GM19463 (cell line): ENCODE results near the gene SSX4B.
"Not testable (repeated sequence)": the region's sequence is repeated elsewhere in the genome, so short reads cannot be mapped to it uniquely, and the experiment has no call there.

Source experiments
- ATAC-seq: cut with Tn5 transposase; IDR thresholded peaks from one replicate; pipeline ENCODE4 v1.9.1; 2021; ENCODE audit warnings: mild to moderate bottlenecking, moderate library complexity; ENCODE audit not compliant: unreplicated experiment

Gene SSX4B, protein sequence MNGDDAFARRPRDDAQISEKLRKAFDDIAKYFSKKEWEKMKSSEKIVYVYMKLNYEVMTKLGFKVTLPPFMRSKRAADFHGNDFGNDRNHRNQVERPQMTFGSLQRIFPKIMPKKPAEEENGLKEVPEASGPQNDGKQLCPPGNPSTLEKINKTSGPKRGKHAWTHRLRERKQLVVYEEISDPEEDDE

GRCh38 chrX:48411860-48412259 lies at the start of gene SSX4B:
TSS of gene SSX4B (minus strand) at chrX:48411960. CDS start at chrX:48411372, 588 bp downstream.
- ATAC-seq = not testable (repeated sequence)

DNA sequence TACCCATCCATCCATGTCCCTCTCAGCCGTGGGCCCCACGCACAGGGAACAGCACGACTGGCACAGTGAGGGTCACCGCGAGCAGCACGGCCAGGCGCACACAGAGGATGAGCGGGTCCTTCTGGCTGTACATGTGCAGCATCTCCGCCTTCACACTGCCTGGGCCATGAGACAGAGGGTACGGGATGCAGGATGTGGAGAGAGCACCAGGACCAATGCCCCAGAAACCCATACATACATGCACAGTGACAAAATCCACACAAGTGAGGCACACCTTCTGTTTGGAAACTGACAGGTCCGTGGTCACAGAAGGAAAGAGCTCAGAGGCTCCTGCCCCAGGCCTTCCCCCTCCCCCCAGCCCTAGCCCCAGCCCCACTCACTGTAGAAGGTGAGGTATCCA lies 48.8 kb upstream of the SSX4B start:
- no peak for ATAC-seq

DNA sequence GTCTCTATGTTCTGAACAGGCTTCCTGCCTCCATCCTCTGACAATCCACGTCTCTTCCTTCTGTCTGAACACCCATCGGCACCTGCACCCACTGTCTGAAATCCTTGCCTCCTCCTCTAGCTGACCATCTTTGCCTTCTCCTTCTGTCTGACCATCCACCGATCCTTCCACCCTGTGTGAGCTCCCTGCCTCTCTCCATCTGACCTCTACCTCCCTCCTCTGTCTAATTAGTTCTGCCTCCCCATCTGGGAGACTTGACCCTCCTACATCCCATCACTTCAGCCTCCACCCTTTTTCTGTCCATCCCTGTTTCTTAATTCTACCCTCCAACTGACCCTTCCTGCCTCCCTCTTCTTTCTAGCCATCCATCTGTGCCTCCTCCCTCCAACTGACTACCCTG lies 48.3 kb upstream of the SSX4B start:
- ATAC-seq = no peak

DNA sequence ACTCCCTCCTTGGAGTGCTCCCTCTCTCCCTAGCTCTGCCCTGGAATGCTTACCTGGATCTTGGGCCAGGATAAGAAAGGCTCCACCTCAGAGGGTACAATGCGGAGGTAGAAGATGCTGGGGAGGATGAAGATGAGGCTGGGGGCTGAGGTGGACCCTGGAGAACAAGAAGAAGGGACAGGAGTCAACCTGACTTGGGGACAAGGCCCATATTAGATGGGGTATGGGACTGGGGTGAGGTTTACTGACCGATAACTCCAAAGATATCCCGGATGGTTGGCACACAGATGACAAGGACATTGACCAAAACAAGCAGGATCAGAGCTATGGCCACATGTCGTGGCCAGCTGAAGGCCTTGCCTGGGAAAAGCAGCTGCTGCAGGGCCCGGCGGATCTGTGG lies 47.7 kb upstream of the SSX4B start:
- ATAC-seq = no peak

- no peak for ATAC-seq
Measured at GRCh38 chrX:48458711-48459110, 47.0 kb upstream of the SSX4B start.

DNA sequence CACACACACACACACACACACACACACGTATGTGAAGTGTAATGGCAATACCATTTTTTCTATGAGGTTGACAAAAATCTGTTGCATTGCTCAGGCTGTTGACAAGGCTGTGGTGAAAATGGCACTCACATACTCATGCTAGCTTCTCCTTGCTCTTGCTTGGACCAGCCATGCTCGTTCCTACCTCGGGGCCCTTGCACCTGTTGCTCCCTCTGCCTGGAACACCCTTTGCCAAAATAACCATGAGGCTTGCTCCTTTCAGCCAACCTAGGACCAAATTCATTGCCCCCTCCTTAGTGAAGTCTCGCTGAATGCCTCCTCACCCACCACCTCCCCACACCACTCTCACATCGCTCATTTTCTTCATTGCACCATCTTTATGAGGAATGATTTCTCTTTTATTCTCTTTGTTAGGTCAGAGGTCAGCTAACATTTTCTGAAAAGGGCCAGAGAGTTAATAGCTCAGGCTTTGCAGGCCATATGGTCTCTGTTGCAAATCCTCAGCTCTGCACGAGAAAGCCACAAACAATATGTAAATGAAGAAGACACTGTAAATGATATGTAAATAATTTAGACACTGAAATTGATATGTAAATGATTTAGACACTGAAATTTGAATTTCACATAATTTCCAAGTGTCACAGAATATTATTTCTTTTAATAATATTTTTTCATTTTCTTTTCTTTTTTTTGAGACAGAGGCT lies 45.0 kb upstream of the SSX4B start:
- ATAC-seq = no peak

- no peak for ATAC-seq
Measured at GRCh38 chrX:48451708-48452107, 39.9 kb upstream of the SSX4B start.

GRCh38 chrX:48450076-48450475 lies 38.3 kb upstream of the SSX4B start:
- ATAC-seq = no peak

DNA sequence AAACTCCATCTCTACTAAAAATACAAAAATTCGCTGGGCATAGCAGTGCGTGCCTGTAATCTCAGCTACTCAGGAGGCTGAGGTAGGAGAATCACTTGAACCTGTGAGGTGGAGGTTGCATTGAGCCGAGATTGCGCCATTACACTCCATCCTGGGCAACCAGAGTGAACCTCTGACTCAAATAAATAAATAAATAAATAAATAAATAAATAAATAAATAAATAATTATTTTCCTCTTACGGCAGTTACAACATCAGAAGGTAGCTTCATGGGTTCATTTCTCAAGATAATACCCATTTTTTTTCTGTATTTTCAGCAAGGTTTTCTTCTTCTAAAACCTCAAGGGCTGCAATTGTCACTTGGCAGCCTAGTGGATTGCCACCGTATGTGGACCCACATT lies 35.4 kb upstream of the SSX4B start:
- ATAC-seq = not testable (repeated sequence)

- ATAC-seq = not testable (repeated sequence)
Measured at GRCh38 chrX:48433713-48434112, 22.0 kb upstream of the SSX4B start.

GRCh38 chrX:48430166-48430565 lies 18.4 kb upstream of the SSX4B start:
- not testable (repeated sequence) for ATAC-seq

DNA sequence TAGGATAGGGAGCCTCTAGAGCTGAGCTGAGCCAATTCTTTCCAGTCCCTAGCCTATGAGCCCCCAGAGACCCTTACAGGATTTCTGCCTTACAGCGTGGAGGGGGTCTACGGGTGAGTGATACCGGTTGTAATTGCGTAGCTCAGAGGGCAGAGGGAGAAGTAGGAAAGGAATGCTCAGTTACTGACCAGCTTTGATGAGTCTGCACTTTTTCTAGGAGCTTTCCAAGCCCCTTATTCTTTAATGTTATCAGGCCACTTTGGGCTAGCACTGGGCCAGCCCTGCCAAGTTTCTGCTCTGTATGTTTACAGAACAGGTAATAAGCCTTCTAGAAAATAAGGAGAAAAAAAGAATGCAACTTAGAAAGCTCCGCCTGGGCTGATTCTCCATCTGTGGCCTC lies 17.8 kb upstream of the SSX4B start:
- ATAC-seq = not testable (repeated sequence)

DNA sequence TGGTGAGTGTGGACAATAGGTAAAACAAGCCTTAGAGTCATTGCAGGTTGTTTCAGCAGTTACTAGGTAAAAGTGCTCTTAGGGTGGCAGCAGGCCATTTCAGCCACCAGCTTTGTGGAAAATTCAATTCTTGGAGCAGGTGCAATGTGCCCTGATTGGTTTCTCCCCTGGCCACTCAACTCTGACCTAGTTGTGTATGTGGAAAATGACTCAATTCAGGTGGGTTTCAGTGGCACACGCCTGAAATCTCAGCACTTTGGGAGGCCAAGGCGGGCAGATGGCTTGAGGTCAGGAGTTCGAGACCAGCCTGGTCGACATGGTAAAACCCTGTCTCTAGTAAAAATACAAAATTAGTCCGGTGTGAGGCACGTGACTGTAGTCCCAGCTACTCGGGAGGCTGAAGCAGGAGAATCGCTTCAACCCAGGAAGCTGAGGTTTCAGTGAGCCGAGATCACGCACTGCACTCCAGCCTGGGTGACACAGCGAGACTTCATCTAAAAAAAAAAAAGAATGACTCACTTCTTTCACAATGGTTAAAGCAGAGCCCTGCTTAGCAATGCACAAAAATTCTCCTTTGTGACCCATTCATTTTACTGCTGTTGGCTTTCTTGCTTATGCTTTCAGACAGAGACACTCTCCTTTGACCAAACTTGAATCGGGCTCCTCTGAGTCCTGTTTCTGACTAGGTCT lies 15.4 kb upstream of the SSX4B start:
- ATAC-seq = not testable (repeated sequence)

- ATAC-seq = not testable (repeated sequence)
Measured at GRCh38 chrX:48397825-48398224, 13.9 kb downstream of the SSX4B start.

GRCh38 chrX:48396931-48397330 lies 14.8 kb downstream of the SSX4B start:
- ATAC-seq = not testable (repeated sequence)

- ATAC-seq = not testable (repeated sequence)
Measured at GRCh38 chrX:48383239-48383638, 28.5 kb downstream of the SSX4B start, which contains the start of gene SSX4. TSS of gene SSX4 (plus strand) at chrX:48383539. CDS start at chrX:48384054, 515 bp downstream.

DNA sequence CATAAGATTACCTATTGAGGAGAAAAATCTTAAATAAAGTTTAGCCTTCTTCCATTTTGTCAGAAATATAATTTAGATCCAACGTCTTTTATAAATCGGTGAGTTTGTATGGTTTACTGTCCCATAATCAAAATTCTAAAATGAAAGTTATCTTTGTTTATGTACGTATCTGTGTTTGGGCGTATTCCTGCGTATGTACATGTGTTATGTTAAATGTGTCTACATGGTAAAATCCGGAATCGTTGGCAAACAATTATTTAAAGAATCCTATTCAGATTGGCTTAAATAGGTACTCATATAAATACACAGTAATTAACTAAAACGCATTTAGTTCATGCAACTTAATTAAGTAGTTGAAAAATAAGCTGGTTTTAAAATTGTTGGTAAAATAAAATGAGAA lies 41.4 kb downstream of the SSX4B start:
- ATAC-seq = not testable (repeated sequence)

- ATAC-seq = not testable (repeated sequence)
Measured at GRCh38 chrX:48367717-48368408, 43.9 kb downstream of the SSX4B start.

- not testable (repeated sequence) for ATAC-seq
Measured at GRCh38 chrX:48359281-48359680, 52.5 kb downstream of the SSX4B start.

- no peak for ATAC-seq
Measured at GRCh38 chrX:48357681-48358080, 54.1 kb downstream of the SSX4B start.
